PC-3 (cell line): ENCODE measurements around the gene PRKACA. TPM values are rescaled to one million over a fixed set of nuclear protein-coding genes. Genes with fewer than 3 reads are reported as not detected.

Source experiments
- ATAC-seq: fragments of 200-7000 bp; cut with Tn5 transposase; 2 replicates; pipeline ENCODE4 v1.9.1; 2020; ENCODE audit warnings: mild to moderate bottlenecking, moderate library complexity
- BruUV-seq: library from RNA; stranded (reverse); fragments of 400-500 nt; replicated peaks from 2 replicates; lab custom pipeline; 2021; lab: Mats Ljungman, UMichigan
- CTCF ChIA-PET: fragments of 300-600 bp; sonication (Branson Sonifier 250); formaldehyde crosslinking; loops from one replicate; lab custom pipeline; 2022; ENCODE audit warnings: antibody characterized with exemption; lab: Charles Lee
- POLR2A ChIA-PET: fragments of 300-600 bp; sonication (Branson Sonifier 250); formaldehyde crosslinking; loops from one replicate; lab custom pipeline; 2022; ENCODE audit warnings: antibody characterized with exemption; ENCODE audit not compliant: unreplicated experiment; lab: Charles Lee
- DNase-seq: peaks from one replicate; pipeline ENCODE4 v3.0.0-alpha.2; 2015
- H2AFZ ChIP-seq: fragments of 300-600 bp; sonication (generic); 2 replicates; pipeline ENCODE4 v1.6.0; 2016; ENCODE audit warnings: antibody characterized with exemption, low read length
- H3F3A ChIP-seq: fragments of 300-600 bp; sonication (generic); one replicate; pipeline ENCODE4 v1.6.0; 2017; ENCODE audit warnings: antibody characterized with exemption, low read length, control low read depth, mild to moderate bottlenecking; ENCODE audit not compliant: unreplicated experiment
- H3K27ac ChIP-seq: fragments of 300-600 bp; sonication (generic); 2 replicates; pipeline ENCODE4 v1.5.1; 2016; ENCODE audit warnings: mild to moderate bottlenecking, low read length
- H3K27me3 ChIP-seq: fragments of 300-600 bp; sonication (generic); 2 replicates; pipeline ENCODE4 v1.6.1; 2016; ENCODE audit warnings: low read length, mixed read lengths
- H3K36me3 ChIP-seq: fragments of 300-600 bp; sonication (generic); 2 replicates; pipeline ENCODE4 v1.6.1; 2016; ENCODE audit warnings: low read depth, mixed run types, low read length, mixed read lengths
- H3K4me1 ChIP-seq: fragments of 300-600 bp; sonication (generic); 2 replicates; pipeline ENCODE4 v1.5.1; 2016; ENCODE audit warnings: low read length; ENCODE audit not compliant: insufficient read depth
- H3K4me2 ChIP-seq: fragments of 300-600 bp; sonication (generic); 2 replicates; pipeline ENCODE4 v1.6.0; 2016; ENCODE audit warnings: low read length
- H3K4me3 ChIP-seq: fragments of 300-600 bp; sonication (generic); 2 replicates; pipeline ENCODE4 v1.5.1; 2016; ENCODE audit warnings: mild to moderate bottlenecking, low read length, mixed read lengths
- H3K79me2 ChIP-seq: fragments of 300-600 bp; sonication (generic); 2 replicates; pipeline ENCODE4 v1.6.1; 2017; ENCODE audit warnings: low read length, mixed read lengths
- H3K9ac ChIP-seq: fragments of 300-600 bp; sonication (generic); 2 replicates; pipeline ENCODE4 v1.6.0; 2016; ENCODE audit warnings: mild to moderate bottlenecking, low read length
- H3K9me2 ChIP-seq: fragments of 300-600 bp; sonication (generic); replicated peaks from 2 replicates; pipeline ENCODE4 v1.6.1; 2016; ENCODE audit warnings: mixed run types, low read length, mixed read lengths
- H3K9me3 ChIP-seq: fragments of 300-600 bp; sonication (generic); 2 replicates; pipeline ENCODE4 v1.6.1; 2016; ENCODE audit warnings: low read length, mixed read lengths
- H4K20me1 ChIP-seq: fragments of 300-600 bp; sonication (generic); 2 replicates; pipeline ENCODE4 v1.6.1; 2016; ENCODE audit warnings: low read length, mixed read lengths
- EZH2 ChIP-seq: fragments of 300-600 bp; sonication (generic); IDR thresholded peaks from one replicate; pipeline ENCODE4 v1.6.1; 2017; ENCODE audit warnings: antibody characterized with exemption, mild to moderate bottlenecking, low read length; ENCODE audit not compliant: unreplicated experiment
- EZH2phosphoT487 ChIP-seq: fragments of 300-600 bp; sonication (generic); IDR thresholded peaks from 2 replicates; pipeline ENCODE4 v1.6.1; 2018; ENCODE audit warnings: mild to moderate bottlenecking, antibody characterized with exemption, low read length, borderline replicate concordance
- intact Hi-C: fragments of 100-400 bp; cut with micrococcal nuclease; formaldehyde crosslinking; loops from 2 replicates; pipeline ENCODE4 v1.9.0; 2023
- total RNA-seq: library from RNA; depleted of rRNA; stranded (reverse); fragments of >200 nt; gene quantifications from 2 replicates; pipeline ENCODE4 v1.2.3, GENCODE V29; 2014
- TF ChIP-seq, protein P1 (sequence below): fragments of 300-600 bp; sonication (generic); conservative IDR thresholded peaks from 2 replicates; pipeline ENCODE4 v1.5.1; 2017; ENCODE audit warnings: antibody characterized with exemption, low read depth, mild to moderate bottlenecking, low read length

PRKACA gene
- total RNA-seq, 1 experiment from 2014 or later = 50.2 TPM

DNA sequence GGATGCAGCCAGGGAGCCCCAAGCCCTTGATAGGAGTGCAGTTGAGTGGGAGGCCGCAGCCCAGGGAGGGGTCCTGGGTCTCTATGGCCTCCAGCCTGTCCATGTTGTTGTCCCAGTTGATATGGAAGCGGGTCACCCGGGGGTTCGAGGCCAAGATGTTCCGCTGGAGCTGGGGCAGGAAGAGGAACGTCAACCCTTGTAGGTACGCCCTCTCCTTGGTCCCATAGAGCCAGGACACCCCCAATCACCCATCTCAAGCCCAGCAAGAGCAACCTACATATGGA lies 2.9 kb upstream of the PRKACA start:
- Histone ChIP-seq H3K27me3 (no peaks in the 10 kb centered on the region), H3K4me1 (peaks cover 17% of the 10 kb centered on the region), H3K4me2 (no peak overlapping the region), H3K4me3 (no peak overlapping the region), H3F3A (peaks cover 11% of the 10 kb centered on the region), H3K36me3 (peaks cover 20% of the 10 kb centered on the region; the same call in 1 of the 2 replicates), H3K27ac (no peak overlapping the region), H2AFZ (no peak overlapping the region), H4K20me1 (no peaks in the 10 kb centered on the region), H3K9ac (no peak overlapping the region), H3K9me3 (no peaks in the 10 kb centered on the region), H3K79me2 (peaks cover 19% of the 10 kb centered on the region), H3K9me2 (no peaks in the 10 kb centered on the region)
- ATAC-seq = no peak
- DNase-seq = no peak
- BruUV-seq = no TSS peak
- POLR2A ChIA-PET = no interaction called here
- intact Hi-C loops = no loop called here
- CTCF ChIA-PET = no interaction called here
- TF ChIP-seq EZH2 (no peak), EZH2phosphoT487 (no peak)
- TF ChIP-seq, protein P1, sequence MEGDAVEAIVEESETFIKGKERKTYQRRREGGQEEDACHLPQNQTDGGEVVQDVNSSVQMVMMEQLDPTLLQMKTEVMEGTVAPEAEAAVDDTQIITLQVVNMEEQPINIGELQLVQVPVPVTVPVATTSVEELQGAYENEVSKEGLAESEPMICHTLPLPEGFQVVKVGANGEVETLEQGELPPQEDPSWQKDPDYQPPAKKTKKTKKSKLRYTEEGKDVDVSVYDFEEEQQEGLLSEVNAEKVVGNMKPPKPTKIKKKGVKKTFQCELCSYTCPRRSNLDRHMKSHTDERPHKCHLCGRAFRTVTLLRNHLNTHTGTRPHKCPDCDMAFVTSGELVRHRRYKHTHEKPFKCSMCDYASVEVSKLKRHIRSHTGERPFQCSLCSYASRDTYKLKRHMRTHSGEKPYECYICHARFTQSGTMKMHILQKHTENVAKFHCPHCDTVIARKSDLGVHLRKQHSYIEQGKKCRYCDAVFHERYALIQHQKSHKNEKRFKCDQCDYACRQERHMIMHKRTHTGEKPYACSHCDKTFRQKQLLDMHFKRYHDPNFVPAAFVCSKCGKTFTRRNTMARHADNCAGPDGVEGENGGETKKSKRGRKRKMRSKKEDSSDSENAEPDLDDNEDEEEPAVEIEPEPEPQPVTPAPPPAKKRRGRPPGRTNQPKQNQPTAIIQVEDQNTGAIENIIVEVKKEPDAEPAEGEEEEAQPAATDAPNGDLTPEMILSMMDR = no peak

DNA sequence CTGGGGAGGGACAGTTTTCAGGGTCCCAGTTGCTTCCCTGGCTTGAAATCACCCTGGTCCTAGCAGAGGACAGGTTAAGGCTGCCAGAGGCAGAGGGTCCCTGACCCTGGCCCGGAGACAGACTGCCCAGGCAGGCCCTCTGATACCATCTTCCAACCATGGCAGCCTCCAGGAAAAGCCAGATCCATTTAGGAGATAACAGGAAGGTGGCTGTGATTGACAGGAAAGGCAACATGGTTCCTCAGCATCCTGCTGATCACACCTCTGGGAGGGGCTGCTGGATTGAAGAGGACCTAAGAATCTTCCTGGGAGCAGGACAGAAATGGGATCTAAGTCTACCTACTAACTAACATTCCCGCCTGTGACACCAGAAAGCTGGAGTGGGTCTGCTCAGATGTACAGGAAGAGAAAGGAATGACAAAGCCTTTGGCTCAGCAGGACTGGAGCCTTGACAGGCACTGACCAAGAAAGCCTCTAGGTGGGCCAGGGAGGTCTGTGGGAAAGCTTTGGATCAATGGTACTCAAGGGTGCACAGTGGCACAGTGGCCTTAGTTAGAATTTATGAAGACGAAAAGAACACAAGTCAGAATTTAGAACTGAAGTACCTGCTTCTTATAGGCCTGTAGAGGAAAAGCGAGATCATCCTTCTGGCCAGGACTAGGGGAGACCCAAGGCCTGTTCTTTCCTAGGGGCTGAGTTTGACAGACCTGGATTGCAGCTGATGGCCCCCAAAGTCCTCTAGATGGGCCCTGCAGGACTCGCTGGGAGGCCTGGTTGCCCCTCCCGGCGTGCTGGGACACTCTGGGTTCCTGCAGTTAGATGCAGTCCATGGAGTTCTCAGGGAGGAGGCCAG lies 2.3 kb upstream of the PRKACA start:
- no TSS peak for BruUV-seq
- TF ChIP-seq EZH2phosphoT487 = no peak
- TF ChIP-seq, protein P1 = no peak
- intact Hi-C loops = no loop called here
- H3K4me1 ChIP-seq = peaks cover 17% of the 10 kb centered on the region
- no peak overlapping the region for H3K9ac ChIP-seq
- no peak overlapping the region for H3K4me2 ChIP-seq
- H4K20me1 ChIP-seq = no peaks in the 10 kb centered on the region
- H3K36me3 ChIP-seq = peaks cover 16% of the 10 kb centered on the region; the same call in 1 of the 2 replicates
- DNase-seq = no peak
- H2AFZ ChIP-seq = no peak overlapping the region
- H3K4me3 ChIP-seq = no peak overlapping the region
- H3K79me2 ChIP-seq = peaks cover 21% of the 10 kb centered on the region
- CTCF ChIA-PET = no interaction called here
- H3K9me2 ChIP-seq = no peaks in the 10 kb centered on the region
- ATAC-seq = no peak
- no peaks in the 10 kb centered on the region for H3K9me3 ChIP-seq
- POLR2A ChIA-PET = no interaction called here
- H3K27me3 ChIP-seq = no peaks in the 10 kb centered on the region
- peaks cover 11% of the 10 kb centered on the region for H3F3A ChIP-seq
- no peak overlapping the region for H3K27ac ChIP-seq

DNA sequence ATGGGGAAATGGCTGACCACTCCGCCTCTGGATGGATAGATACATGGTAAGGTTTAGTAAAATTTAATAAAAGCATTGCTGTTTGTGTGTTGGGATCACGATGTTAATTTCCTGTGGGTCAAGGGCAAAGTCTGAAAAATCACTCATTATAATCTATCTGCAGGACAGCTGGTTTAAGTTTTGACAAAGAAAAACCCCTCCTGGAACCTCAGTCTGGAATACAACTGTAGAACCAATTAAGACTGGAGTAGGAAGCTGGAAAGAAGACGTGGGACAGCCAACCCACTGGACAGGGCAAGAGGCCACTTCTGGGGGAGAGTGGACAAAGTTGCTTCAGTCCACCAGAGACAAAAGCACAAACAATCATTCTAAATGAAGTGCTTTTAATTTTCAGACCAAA lies 1.6 kb upstream of the PRKACA start:
- no peak for DNase-seq
- no peak for ATAC-seq
- POLR2A ChIA-PET = no interaction called here
- Histone ChIP-seq H3K4me2 (peak overlapping the region; percentile 94; the same call in 1 of the 2 replicates), H3K9me3 (no peaks in the 10 kb centered on the region), H3K4me3 (no peak overlapping the region), H3K27me3 (no peaks in the 10 kb centered on the region), H3K27ac (no peak overlapping the region), H3K36me3 (peaks cover 10% of the 10 kb centered on the region; the same call in 1 of the 2 replicates), H3K9me2 (no peaks in the 10 kb centered on the region), H2AFZ (no peak overlapping the region), H3K4me1 (peaks cover 17% of the 10 kb centered on the region), H3F3A (peaks cover 11% of the 10 kb centered on the region), H4K20me1 (no peaks in the 10 kb centered on the region), H3K9ac (no peak overlapping the region), H3K79me2 (peaks cover 24% of the 10 kb centered on the region)
- CTCF ChIA-PET = no interaction called here
- BruUV-seq = no TSS peak
- no peak for TF ChIP-seq EZH2phosphoT487
- TF ChIP-seq, protein P1 = no peak
- no peak for TF ChIP-seq EZH2
- intact Hi-C loops = no loop called here
